NB4 (cell line): ENCODE measurements around the gene MUL1.

Source experiments
- DNase-seq: peaks from one replicate; pipeline ENCODE4 v3.0.0; 2010; ENCODE audit warnings: low read depth
- H3K4me3 ChIP-seq: one replicate; pipeline ENCODE4 v1.5.1; 2011; ENCODE audit warnings: mild to moderate bottlenecking, low read depth, low read length, moderate library complexity
- MYC ChIP-seq: IDR thresholded peaks from 2 replicates; pipeline ENCODE4 v1.6.1; 2011; ENCODE audit warnings: low read depth, low read length
- POLR2A ChIP-seq: IDR thresholded peaks from 2 replicates; pipeline ENCODE4 v1.6.1; 2011; ENCODE audit warnings: mild to moderate bottlenecking; ENCODE audit not compliant: insufficient read length; ENCODE audit errors: extremely low read depth
- TF ChIP-seq, protein P1 (sequence below): IDR thresholded peaks from one replicate; pipeline ENCODE4 v1.5.1; 2012; ENCODE audit warnings: low read depth, low read length
- TF ChIP-seq, protein P2 (sequence below): IDR thresholded peaks from 2 replicates; pipeline ENCODE4 v1.6.1; 2011; ENCODE audit warnings: low read depth, low read length

The MUL1 gene

DNA sequence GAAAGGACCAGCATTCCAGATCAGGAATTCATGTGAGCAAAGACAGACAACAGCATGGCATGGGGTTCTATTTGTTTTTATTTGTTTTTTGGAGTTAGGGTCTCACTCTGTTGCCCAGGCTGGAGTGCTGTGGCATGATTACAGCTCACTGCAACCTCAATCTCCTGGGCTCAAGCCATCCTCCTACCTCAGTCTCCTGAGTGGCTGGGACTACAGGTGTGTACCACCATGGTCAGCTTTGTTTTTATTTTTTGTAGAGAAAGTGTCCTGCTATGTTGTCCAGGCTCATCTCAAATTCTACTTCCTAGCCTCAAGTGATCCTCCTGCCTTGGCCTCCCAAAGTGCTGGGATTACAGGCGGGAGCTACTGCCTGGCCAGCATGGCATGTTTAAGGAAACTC lies 12.3 kb downstream of the MUL1 start:
- DNase-seq = no peak
- no peak for TF ChIP-seq POLR2A
- TF ChIP-seq, protein P1, sequence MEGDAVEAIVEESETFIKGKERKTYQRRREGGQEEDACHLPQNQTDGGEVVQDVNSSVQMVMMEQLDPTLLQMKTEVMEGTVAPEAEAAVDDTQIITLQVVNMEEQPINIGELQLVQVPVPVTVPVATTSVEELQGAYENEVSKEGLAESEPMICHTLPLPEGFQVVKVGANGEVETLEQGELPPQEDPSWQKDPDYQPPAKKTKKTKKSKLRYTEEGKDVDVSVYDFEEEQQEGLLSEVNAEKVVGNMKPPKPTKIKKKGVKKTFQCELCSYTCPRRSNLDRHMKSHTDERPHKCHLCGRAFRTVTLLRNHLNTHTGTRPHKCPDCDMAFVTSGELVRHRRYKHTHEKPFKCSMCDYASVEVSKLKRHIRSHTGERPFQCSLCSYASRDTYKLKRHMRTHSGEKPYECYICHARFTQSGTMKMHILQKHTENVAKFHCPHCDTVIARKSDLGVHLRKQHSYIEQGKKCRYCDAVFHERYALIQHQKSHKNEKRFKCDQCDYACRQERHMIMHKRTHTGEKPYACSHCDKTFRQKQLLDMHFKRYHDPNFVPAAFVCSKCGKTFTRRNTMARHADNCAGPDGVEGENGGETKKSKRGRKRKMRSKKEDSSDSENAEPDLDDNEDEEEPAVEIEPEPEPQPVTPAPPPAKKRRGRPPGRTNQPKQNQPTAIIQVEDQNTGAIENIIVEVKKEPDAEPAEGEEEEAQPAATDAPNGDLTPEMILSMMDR = no peak
- no peak for TF ChIP-seq MYC
- TF ChIP-seq, protein P2, sequence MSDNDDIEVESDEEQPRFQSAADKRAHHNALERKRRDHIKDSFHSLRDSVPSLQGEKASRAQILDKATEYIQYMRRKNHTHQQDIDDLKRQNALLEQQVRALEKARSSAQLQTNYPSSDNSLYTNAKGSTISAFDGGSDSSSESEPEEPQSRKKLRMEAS = no peak
- no peak overlapping the region for H3K4me3 ChIP-seq

DNA sequence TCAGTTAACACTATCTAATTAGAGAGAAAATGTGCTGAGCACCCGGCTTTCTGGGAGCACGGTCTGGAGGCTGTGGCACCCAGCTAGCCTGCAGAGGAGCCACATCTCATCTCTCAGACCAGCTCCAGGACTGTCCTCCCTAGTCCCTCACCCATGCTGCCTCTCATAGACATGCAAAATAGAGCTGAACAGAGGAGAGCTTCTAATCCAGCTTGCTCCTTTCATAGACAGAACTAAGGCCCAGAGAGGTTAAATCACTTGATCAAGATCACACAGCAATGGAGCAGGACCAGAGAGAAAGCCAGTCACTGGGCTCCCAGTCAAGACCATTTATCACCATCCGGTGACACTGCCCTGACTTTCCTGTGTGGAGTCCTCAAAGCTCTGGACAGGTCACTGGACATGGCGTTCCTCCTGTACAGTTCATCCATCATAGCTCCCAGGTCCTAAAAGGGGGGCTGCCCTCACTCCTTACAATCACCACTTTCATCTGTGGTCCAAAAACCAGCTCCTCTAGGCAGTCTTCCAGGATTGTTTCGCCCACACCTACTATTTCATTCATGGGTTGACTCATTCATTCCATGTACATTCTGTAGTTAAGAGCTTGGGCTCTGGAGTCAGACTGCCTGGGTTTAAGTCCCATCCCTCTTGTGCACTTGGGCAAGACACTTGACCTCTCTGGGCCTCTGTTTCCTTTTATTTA lies 13.2 kb downstream of the MUL1 start:
- no peak for DNase-seq
- TF ChIP-seq, protein P1 = no peak
- TF ChIP-seq POLR2A = no peak
- no peak for TF ChIP-seq MYC
- TF ChIP-seq, protein P2 = no peak
- no peak overlapping the region for H3K4me3 ChIP-seq

DNA sequence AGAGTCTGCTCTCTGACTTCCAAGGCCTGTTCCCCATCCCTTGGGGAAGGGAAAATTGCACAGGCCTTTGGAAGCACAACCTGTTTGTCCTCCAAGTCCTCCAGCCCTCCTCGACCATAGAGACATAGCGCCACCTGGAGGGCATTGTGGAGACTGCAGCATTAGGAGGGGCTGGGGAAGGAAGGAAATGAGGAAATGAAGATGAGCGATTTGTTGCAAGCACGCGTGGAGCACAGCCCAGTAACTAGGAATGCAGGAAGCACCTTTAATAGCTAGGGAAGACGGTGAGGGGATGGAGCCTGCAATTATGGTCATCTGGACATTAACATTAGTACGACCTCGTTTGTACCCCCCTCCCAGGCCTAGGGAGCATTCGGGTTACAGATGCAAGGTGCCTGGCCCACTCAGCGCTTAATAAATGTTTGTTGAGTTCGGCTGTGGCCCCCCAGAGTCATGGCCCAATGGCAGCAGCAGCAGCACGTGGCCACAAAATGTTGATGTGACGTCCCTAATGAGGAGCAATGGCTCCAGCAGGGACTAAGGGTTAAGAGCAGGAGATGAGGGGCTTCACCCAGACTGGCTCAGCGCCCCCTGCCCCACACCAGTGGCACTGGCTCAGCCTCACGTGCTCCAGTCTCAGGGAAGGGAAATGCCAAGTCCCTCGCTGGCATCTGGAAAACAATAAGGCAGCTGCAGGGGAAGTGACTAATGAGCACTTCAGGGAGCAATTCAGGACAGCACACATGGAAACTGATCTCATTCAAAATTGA lies 13.9 kb downstream of the MUL1 start:
- no peak overlapping the region for H3K4me3 ChIP-seq
- DNase-seq = peak; percentile 84
- TF ChIP-seq, protein P1 = peak; percentile 95
- TF ChIP-seq MYC (peak; percentile 72), POLR2A (no peak)
- TF ChIP-seq, protein P2 = peak; percentile 52

DNA sequence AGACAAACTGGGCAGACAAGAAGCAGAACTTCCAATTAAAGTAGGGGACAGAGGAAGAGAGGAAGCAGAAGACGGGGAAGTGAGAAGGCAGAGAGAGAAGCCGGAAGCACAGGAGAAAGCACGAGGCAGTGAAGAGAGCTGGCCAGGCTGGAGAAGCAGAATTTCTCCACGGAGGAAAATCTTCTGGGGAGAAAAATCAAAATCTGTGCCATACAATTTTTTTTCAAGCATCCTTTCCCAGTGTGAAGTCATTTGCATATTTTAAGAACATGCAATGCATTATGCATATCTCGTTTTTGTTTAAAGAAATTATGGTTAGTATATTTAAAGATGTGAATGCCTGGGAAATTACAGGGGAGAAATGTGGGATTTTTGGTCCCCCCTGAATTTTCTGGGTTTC lies 14.6 kb downstream of the MUL1 start:
- TF ChIP-seq, protein P1 = no peak
- no peak for TF ChIP-seq POLR2A
- TF ChIP-seq, protein P2 = no peak
- no peak for TF ChIP-seq MYC
- DNase-seq = no peak

DNA sequence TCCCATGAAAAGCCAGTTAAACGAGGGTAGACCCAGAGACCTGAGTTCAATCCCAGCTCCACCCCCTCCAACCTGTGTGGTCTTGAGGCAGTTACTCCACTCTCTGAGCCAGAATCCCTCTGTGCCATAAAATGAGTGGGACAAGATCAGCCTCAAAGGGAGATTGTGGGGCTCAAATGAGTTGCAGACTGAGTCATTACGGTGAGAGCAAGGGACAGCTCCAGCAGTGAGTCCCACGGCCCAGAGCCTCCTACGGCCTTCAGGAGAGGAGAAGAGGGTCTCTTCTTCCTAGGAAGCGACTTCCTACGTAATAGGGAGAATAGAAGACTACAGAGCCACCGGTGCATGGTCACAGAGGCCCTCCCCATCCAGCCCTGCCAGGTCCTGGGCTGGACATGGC lies 15.2 kb downstream of the MUL1 start:
- no peak for DNase-seq
- no peak overlapping the region for H3K4me3 ChIP-seq
- TF ChIP-seq, protein P1 = no peak
- TF ChIP-seq, protein P2 = no peak

More for the DNA sequence above, 14.6 kb downstream of the MUL1 start:
- no peak overlapping the region for H3K4me3 ChIP-seq
